IMR-90 (cell line): ENCODE data around the gene KLK12. TPM values are rescaled to one million over a fixed set of nuclear protein-coding genes. Genes with fewer than 3 reads are reported as not detected.

ENCODE experiments used
- ATAC-seq: fragments of 200-7000 bp; cut with Tn5 transposase; 2 replicates; pipeline ENCODE4 v1.9.1; 2020; ENCODE audit warnings: low read depth, mild to moderate bottlenecking, moderate library complexity
- BruUV-seq: library from RNA; stranded (reverse); fragments of 400-500 nt; replicated peaks from 2 replicates; lab custom pipeline; 2021; lab: Mats Ljungman, UMichigan
- CTCF ChIA-PET: fragments of 300-600 bp; formaldehyde crosslinking; extraction: SDS; loops from one replicate; lab custom pipeline; 2021; ENCODE audit warnings: antibody characterized with exemption; lab: Yijun Ruan, JAX
- POLR2A ChIA-PET: fragments of 300-600 bp; sonication (Branson Sonifier 250); formaldehyde crosslinking; loops from one replicate; lab custom pipeline; 2022; ENCODE audit warnings: antibody characterized with exemption; ENCODE audit not compliant: unreplicated experiment; lab: Charles Lee
- DNase-seq: peaks from one replicate; pipeline ENCODE4 v3.0.0; 2013
- H2AFZ ChIP-seq: replicated peaks from 2 replicates; pipeline ENCODE3; 2013; ENCODE audit warnings: low read length, mild to moderate bottlenecking; ENCODE audit not compliant: poor library complexity
- H2AK5ac ChIP-seq: 2 replicates; pipeline ENCODE4 v1.6.1; 2013; ENCODE audit warnings: low read depth, low read length, inconsistent platforms
- H2AK9ac ChIP-seq: replicated peaks from 2 replicates; pipeline ENCODE3; 2013; ENCODE audit warnings: mild to moderate bottlenecking, low read depth, low read length, moderate library complexity; ENCODE audit not compliant: poor library complexity
- H2BK120ac ChIP-seq: 2 replicates; pipeline ENCODE4 v1.6.1; 2013; ENCODE audit warnings: low read depth, low read length, inconsistent platforms
- H2BK15ac ChIP-seq: 3 replicates; pipeline ENCODE4 v1.6.1; 2013; ENCODE audit warnings: low read depth, low read length, inconsistent platforms
- H2BK20ac ChIP-seq: 2 replicates; pipeline ENCODE4 v1.6.1; 2013; ENCODE audit warnings: low read depth, mild to moderate bottlenecking, inconsistent platforms, low read length, moderate library complexity
- H2BK5ac ChIP-seq: 2 replicates; pipeline ENCODE4 v1.6.1; 2013; ENCODE audit warnings: mild to moderate bottlenecking, low read depth, low read length, inconsistent platforms; ENCODE audit not compliant: poor library complexity, severe bottlenecking
- H3K14ac ChIP-seq: replicated peaks from 2 replicates; pipeline ENCODE4 v1.6.1; 2013; ENCODE audit warnings: low read depth, low read length, inconsistent platforms
- H3K18ac ChIP-seq: 2 replicates; pipeline ENCODE4 v1.6.1; 2013; ENCODE audit warnings: low read depth, low read length, control low read depth
- H3K23ac ChIP-seq: 2 replicates; pipeline ENCODE4 v1.6.1; 2013; ENCODE audit warnings: low read depth, low read length, inconsistent platforms
- H3K27ac ChIP-seq: 2 replicates; pipeline ENCODE4 v1.5.1; 2013; ENCODE audit warnings: mild to moderate bottlenecking, control low read depth, low read length; ENCODE audit not compliant: insufficient read depth
- H3K27me3 ChIP-seq: 2 replicates; pipeline ENCODE4 v1.6.1; 2013; ENCODE audit warnings: low read length; ENCODE audit not compliant: control insufficient read depth, insufficient read depth
- H3K36me3 ChIP-seq: 2 replicates; pipeline ENCODE4 v1.6.1; 2013; ENCODE audit warnings: low read length, mixed read lengths; ENCODE audit not compliant: control insufficient read depth, insufficient read depth
- H3K4ac ChIP-seq: 2 replicates; pipeline ENCODE4 v1.6.1; 2013; ENCODE audit warnings: low read depth, low read length, inconsistent platforms
- H3K4me1 ChIP-seq: 2 replicates; pipeline ENCODE4 v1.6.1; 2013; ENCODE audit warnings: low read length, mixed read lengths; ENCODE audit not compliant: control insufficient read depth, insufficient read depth
- H3K4me2 ChIP-seq: 2 replicates; pipeline ENCODE4 v1.6.1; 2013; ENCODE audit warnings: low read depth, mild to moderate bottlenecking, control low read depth, low read length, moderate library complexity
- H3K4me3 ChIP-seq: 2 replicates; pipeline ENCODE4 v1.5.1; 2013; ENCODE audit warnings: low read depth, mild to moderate bottlenecking, control low read depth, low read length, moderate library complexity; ENCODE audit not compliant: insufficient read depth
- H3K56ac ChIP-seq: 2 replicates; pipeline ENCODE4 v1.6.1; 2013; ENCODE audit warnings: low read length, inconsistent platforms; ENCODE audit not compliant: insufficient read depth; ENCODE audit errors: extremely low read depth
- H3K79me1 ChIP-seq, 2 experiments: 2 replicates each; pipeline ENCODE4 v1.6.1; 2013; ENCODE audit warnings: low read length in 2 of 2, inconsistent platforms in 1 of 2, low read depth in 1 of 2
- H3K9ac ChIP-seq: 2 replicates; pipeline ENCODE4 v1.6.1; 2013; ENCODE audit warnings: low read depth, low read length, control low read depth
- H3K9me1 ChIP-seq: 2 replicates; pipeline ENCODE4 v1.6.1; 2013; ENCODE audit warnings: low read length, inconsistent platforms; ENCODE audit not compliant: insufficient read depth
- H3K9me3 ChIP-seq: 2 replicates; pipeline ENCODE4 v1.6.1; 2013; ENCODE audit warnings: low read length; ENCODE audit not compliant: control insufficient read depth, insufficient read depth
- H4K20me1 ChIP-seq: 2 replicates; pipeline ENCODE4 v1.6.1; 2013; ENCODE audit warnings: low read length, inconsistent platforms; ENCODE audit not compliant: insufficient read depth
- H4K5ac ChIP-seq: 2 replicates; pipeline ENCODE4 v1.6.1; 2013; ENCODE audit warnings: mild to moderate bottlenecking, low read depth, low read length, control low read depth
- H4K8ac ChIP-seq, 2 experiments: 2 replicates each; pipeline ENCODE4 v1.6.1; 2013; ENCODE audit warnings: low read depth in 2 of 2, low read length in 2 of 2, control low read depth in 1 of 2, inconsistent platforms in 1 of 2
- H4K91ac ChIP-seq: 2 replicates; pipeline ENCODE4 v1.6.1; 2013; ENCODE audit warnings: low read depth, low read length, inconsistent platforms; ENCODE audit not compliant: insufficient read depth
- BHLHE40 ChIP-seq: fragments of 150-350 bp; IDR thresholded peaks from 2 replicates; pipeline ENCODE4 v1.6.1; 2016; ENCODE audit warnings: mild to moderate bottlenecking, low read depth, low read length
- CTCF ChIP-seq: conservative IDR thresholded peaks from 2 replicates; pipeline ENCODE4 v1.5.1; 2012; ENCODE audit warnings: mild to moderate bottlenecking, low read depth, low read length, improper control_type of control experiment
- FOS ChIP-seq: fragments of 150-350 bp; IDR thresholded peaks from 2 replicates; pipeline ENCODE4 v1.6.1; 2016; ENCODE audit warnings: low read depth, low read length
- MAFK ChIP-seq: IDR thresholded peaks from 2 replicates; pipeline ENCODE4 v1.6.1; 2012; ENCODE audit warnings: low read depth, low read length, improper control_type of control experiment
- MXI1 ChIP-seq: IDR thresholded peaks from 2 replicates; pipeline ENCODE4 v1.6.1; 2012; ENCODE audit warnings: low read depth, mild to moderate bottlenecking, low read length, moderate library complexity, borderline replicate concordance
- POLR2A ChIP-seq: IDR thresholded peaks from 2 replicates; pipeline ENCODE4 v1.6.1; 2012; ENCODE audit warnings: mild to moderate bottlenecking, low read depth, low read length
- RCOR1 ChIP-seq: IDR thresholded peaks from 2 replicates; pipeline ENCODE4 v1.6.1; 2012; ENCODE audit warnings: mild to moderate bottlenecking, low read length, improper control_type of control experiment; ENCODE audit not compliant: insufficient replicate concordance
- WGBS, 2 experiments: methylation state at CpG; one replicate each; pipeline versions ENCODE4 v1.1.5 to v1.1.7; 2013; ENCODE audit warnings: missing lambda C conversion rate in 2 of 2; ENCODE audit not compliant: insufficient read length in 1 of 2; ENCODE audit errors: extremely low coverage in 2 of 2; 5-methylcytosine and 5-hydroxymethylcytosine counted together
- dilution Hi-C: fragments of 300-500 bp; cut with HindIII; formaldehyde crosslinking; loops from one replicate; pipeline ENCODE4 v1.14.3; 2018; ENCODE audit warnings: low sequenced_read_pairs; ENCODE audit not compliant: unreplicated experiment
- in situ Hi-C: fragments of 300-500 bp; cut with MboI; formaldehyde crosslinking; loops from 3 replicates; pipeline ENCODE4 v1.14.3; 2019; ENCODE audit warnings: low sequenced_read_pairs, inconsistent platforms, mixed read lengths
- intact Hi-C: fragments of 100-400 bp; cut with micrococcal nuclease; formaldehyde crosslinking; loops from 2 replicates; pipeline ENCODE4 v1.10.0; 2022
- polyA plus RNA-seq, 3 experiments: library from polyadenylated mRNA; depleted of rRNA; stranded (reverse); fragments of >200 nt; gene quantifications; 2 replicates each; pipeline ENCODE4 v1.2.3, GENCODE V29; 2012; ENCODE audit warnings: low replicate concordance in 1 of 3
- total RNA-seq: library from RNA; depleted of rRNA; stranded (reverse); fragments of >200 nt; gene quantifications from 2 replicates; pipeline ENCODE4 v1.2.3, GENCODE V29; 2012

KLK12 gene
- total and polyA plus RNA-seq, 2 of the 4 experiments (the other 2 are of a cell fraction): not detected

- Histone ChIP-seq H2BK5ac (no peak overlapping the region), H3K14ac (no peak overlapping the region), H3K9ac (no peak overlapping the region), H4K20me1 (no peaks in the 10 kb centered on the region), H3K27ac (no peak overlapping the region), H3K9me3 (no peaks in the 10 kb centered on the region; the same call in none of the 2 replicates), H3K4me2 (no peak overlapping the region), H3K23ac (no peak overlapping the region), H3K36me3 (no peaks in the 10 kb centered on the region), H2AK5ac (no peak overlapping the region), H2BK120ac (no peak overlapping the region), H3K9me1 (no peaks in the 10 kb centered on the region), H4K5ac (no peak overlapping the region), H3K18ac (no peak overlapping the region), H2AFZ (no peak overlapping the region), H2BK20ac (no peak overlapping the region), H3K4me1 (no peaks in the 10 kb centered on the region), H3K4me3 (no peak overlapping the region), H3K79me1 (no peaks in the 10 kb centered on the region), H2AK9ac (no peak overlapping the region), H2BK15ac (no peak overlapping the region), H4K91ac (no peak overlapping the region), H3K56ac (no peak overlapping the region), H3K27me3 (no peaks in the 10 kb centered on the region), H3K4ac (no peak overlapping the region), H4K8ac (no peak overlapping the region)
- CTCF ChIA-PET: no interaction called here
- POLR2A ChIA-PET: no interaction called here
- DNase-seq: no peak
- in situ Hi-C loops (no loop called here), intact Hi-C loops (no loop called here), dilution Hi-C loops (no loop called here)
- TF ChIP-seq RCOR1 (no peak), MAFK (no peak), POLR2A (no peak), BHLHE40 (no peak), FOS (no peak), CTCF (no peak), MXI1 (no peak)
- no TSS peak for BruUV-seq
- WGBS, 2 experiments: 20% methylated on average over 1 of the region's 14 CpGs; no CpG with 5 or more reads in 1 of the 2 experiments
- ATAC-seq: no peak
Observed at GRCh38 chr19:51081476-51081875, 46.7 kb upstream of the KLK12 start.
